OCI-LY1 (cell line): ENCODE measurements around the gene IL1RAPL1.

Experiments used
- H2AFZ ChIP-seq: fragments of 200-600 bp; sonication (generic), shearing (Covaris generic); 2 replicates; pipeline ENCODE4 v1.6.0; 2014; ENCODE audit warnings: antibody characterized with exemption, mild to moderate bottlenecking, low read length
- H3F3A ChIP-seq: fragments of 200-600 bp; sonication (generic), shearing (Covaris generic); 2 replicates; pipeline ENCODE4 v1.6.0; 2014; ENCODE audit warnings: mild to moderate bottlenecking, antibody characterized with exemption, low read length, moderate library complexity; ENCODE audit not compliant: insufficient read depth
- H3K27ac ChIP-seq: fragments of 200-600 bp; sonication (generic); 2 replicates; pipeline ENCODE4 v1.5.1; 2014; ENCODE audit warnings: low read length, mixed run types, mild to moderate bottlenecking, low read depth; ENCODE audit not compliant: poor library complexity, severe bottlenecking
- H3K27me3 ChIP-seq: fragments of 200-600 bp; sonication (generic); 2 replicates; pipeline ENCODE4 v1.6.0; 2014; ENCODE audit warnings: antibody characterized with exemption, mild to moderate bottlenecking, low read length, moderate library complexity; ENCODE audit not compliant: insufficient read depth
- H3K36me3 ChIP-seq: fragments of 200-600 bp; sonication (generic); 2 replicates; pipeline ENCODE4 v1.6.1; 2014; ENCODE audit warnings: mild to moderate bottlenecking, antibody characterized with exemption, low read length, moderate library complexity, mixed read lengths; ENCODE audit not compliant: insufficient read depth
- H3K4me1 ChIP-seq: fragments of 200-600 bp; sonication (generic); 2 replicates; pipeline ENCODE4 v1.5.1; 2014; ENCODE audit warnings: mild to moderate bottlenecking, low read length, moderate library complexity; ENCODE audit not compliant: insufficient read depth, severe bottlenecking
- H3K4me2 ChIP-seq: fragments of 200-600 bp; sonication (generic), shearing (Covaris generic); 2 replicates; pipeline ENCODE4 v1.6.1; 2014; ENCODE audit warnings: low read length
- H3K4me3 ChIP-seq: fragments of 200-600 bp; sonication (generic); 2 replicates; pipeline ENCODE4 v1.5.1; 2014; ENCODE audit warnings: low read length, low read depth, mild to moderate bottlenecking, mixed read lengths; ENCODE audit not compliant: poor library complexity, severe bottlenecking
- H3K79me2 ChIP-seq: fragments of 200-600 bp; shearing (Covaris generic); 2 replicates; pipeline ENCODE4 v1.6.1; 2016; ENCODE audit warnings: mixed run types, low read length, mixed read lengths; ENCODE audit not compliant: insufficient read depth
- H3K9ac ChIP-seq: fragments of 200-600 bp; sonication (generic), shearing (Covaris generic); 2 replicates; pipeline ENCODE4 v1.6.1; 2014; ENCODE audit warnings: mild to moderate bottlenecking, low read length, mixed read lengths
- H3K9me2 ChIP-seq: fragments of 200-600 bp; sonication (generic), shearing (Covaris generic); 2 replicates; pipeline ENCODE4 v1.6.1; 2014; ENCODE audit warnings: low read depth, mild to moderate bottlenecking, low read length, mixed read lengths
- H3K9me3 ChIP-seq: fragments of 200-600 bp; shearing (Covaris generic); 2 replicates; pipeline ENCODE4 v1.6.1; 2014; ENCODE audit warnings: low read length, mixed read lengths
- H4K20me1 ChIP-seq: fragments of 200-600 bp; sonication (generic), shearing (Covaris generic); 2 replicates; pipeline ENCODE4 v1.6.0; 2016; ENCODE audit warnings: mild to moderate bottlenecking, low read length; ENCODE audit not compliant: insufficient read depth
- CTCF ChIP-seq: fragments of 200-600 bp; sonication (generic), shearing (Covaris generic); IDR thresholded peaks from 2 replicates; pipeline ENCODE4 v1.5.1; 2017; ENCODE audit warnings: mild to moderate bottlenecking, antibody characterized with exemption, low read length, moderate library complexity, mixed read lengths
- EZH2 ChIP-seq: fragments of 200-600 bp; sonication (generic), shearing (Covaris generic); IDR thresholded peaks from 2 replicates; pipeline ENCODE4 v1.8.0; 2017; ENCODE audit warnings: borderline replicate concordance, mixed run types, mild to moderate bottlenecking, antibody characterized with exemption, low read length, moderate library complexity, mixed read lengths

Gene IL1RAPL1

GRCh38 chrX:29506729-29507128 is 919.5 kb downstream of the IL1RAPL1 start:
- no peak overlapping the region for H3K4me2 ChIP-seq
- H3F3A ChIP-seq: no peaks in the 10 kb centered on the region
- H3K9ac ChIP-seq: no peak overlapping the region
- H3K36me3 ChIP-seq: no peaks in the 10 kb centered on the region
- TF ChIP-seq CTCF: no peak
- TF ChIP-seq EZH2: no peak
- no peak overlapping the region for H2AFZ ChIP-seq
- no peak overlapping the region for H3K27ac ChIP-seq
- H3K4me1 ChIP-seq: no peaks in the 10 kb centered on the region
- H3K4me3 ChIP-seq: no peak overlapping the region
- H3K27me3 ChIP-seq: no peaks in the 10 kb centered on the region
- H3K9me3 ChIP-seq: no peaks in the 10 kb centered on the region
- no peaks in the 10 kb centered on the region for H3K79me2 ChIP-seq
- no peaks in the 10 kb centered on the region for H4K20me1 ChIP-seq
- no peaks in the 10 kb centered on the region for H3K9me2 ChIP-seq

- Histone ChIP-seq H3K4me2 (no peak overlapping the region), H3K4me1 (no peaks in the 10 kb centered on the region), H3K36me3 (no peaks in the 10 kb centered on the region), H4K20me1 (no peaks in the 10 kb centered on the region), H3K9ac (no peak overlapping the region), H3K27me3 (no peaks in the 10 kb centered on the region), H3K4me3 (no peak overlapping the region), H3F3A (no peaks in the 10 kb centered on the region), H3K9me3 (no peaks in the 10 kb centered on the region), H3K79me2 (no peaks in the 10 kb centered on the region), H3K27ac (no peak overlapping the region), H2AFZ (no peak overlapping the region), H3K9me2 (no peaks in the 10 kb centered on the region)
- TF ChIP-seq EZH2 (no peak), CTCF (no peak)
Observed at GRCh38 chrX:29518100-29518499, 930.9 kb downstream of the IL1RAPL1 start.

GRCh38 chrX:29528281-29528680 is 941.0 kb downstream of the IL1RAPL1 start:
- no peaks in the 10 kb centered on the region for H3F3A ChIP-seq
- no peak overlapping the region for H2AFZ ChIP-seq
- H3K27ac ChIP-seq: no peak overlapping the region
- TF ChIP-seq EZH2: no peak
- no peak for TF ChIP-seq CTCF
- no peaks in the 10 kb centered on the region for H3K9me3 ChIP-seq
- H3K4me2 ChIP-seq: no peak overlapping the region
- no peaks in the 10 kb centered on the region for H3K4me1 ChIP-seq
- H3K9ac ChIP-seq: no peak overlapping the region
- no peaks in the 10 kb centered on the region for H4K20me1 ChIP-seq
- H3K27me3 ChIP-seq: no peaks in the 10 kb centered on the region
- no peaks in the 10 kb centered on the region for H3K36me3 ChIP-seq
- H3K4me3 ChIP-seq: no peak overlapping the region
- no peaks in the 10 kb centered on the region for H3K79me2 ChIP-seq
- H3K9me2 ChIP-seq: no peaks in the 10 kb centered on the region
